ENCODE data around the gene TP53BP2.

- TF ChIP-seq CTCF (IDR thresholded peaks at IDR 0.05; ENCODE audit: borderline replicate concordance, extremely low read depth, low read length, poor library complexity, severe bottlenecking) (no peak), EZH2 (IDR thresholded peaks at IDR 0.05; ENCODE audit: borderline replicate concordance, low read depth, low read length, severe bottlenecking) (no peak)
Measured at GRCh38 chr1:223775054-223775453, 70.7 kb downstream of the TP53BP2 start.
